NCI-H460 (cell line): ENCODE measurements around the gene RIPOR1. TPM values are rescaled to one million over a fixed set of nuclear protein-coding genes. Genes with fewer than 3 reads are reported as not detected.

Source experiments
- DNase-seq: peaks from one replicate; pipeline ENCODE4 v3.0.0-alpha.2; 2016; ENCODE audit warnings: low read depth; ENCODE audit errors: extremely low read depth
- total RNA-seq: library from RNA; depleted of rRNA; stranded (reverse); fragments of >200 nt; shearing (Covaris generic); gene quantifications from 2 replicates; pipeline ENCODE4 v1.2.3, GENCODE V29; 2014

The RIPOR1 gene
- total RNA-seq, 1 experiment from 2014 or later: 21.9 TPM

DNA sequence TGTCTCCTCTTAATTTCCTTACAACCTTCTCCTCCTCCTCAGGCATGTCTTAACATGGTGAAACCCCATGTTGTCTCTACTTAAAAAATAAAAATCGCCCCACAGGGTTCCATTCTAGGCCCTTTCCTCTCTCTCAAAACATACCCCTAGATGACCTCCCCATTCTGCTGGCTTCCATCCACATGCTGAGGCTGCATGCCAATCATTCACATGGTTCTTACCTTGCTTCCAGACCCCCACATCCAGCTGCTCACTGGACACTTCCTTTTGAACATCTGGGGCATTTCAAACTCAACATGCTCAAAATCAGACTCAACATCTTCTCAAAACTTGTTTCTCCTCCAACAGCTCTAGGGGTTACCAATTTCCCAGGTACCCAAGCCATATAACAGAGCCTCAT, 21.3 kb downstream of the RIPOR1 start:
- no peak for DNase-seq

DNA sequence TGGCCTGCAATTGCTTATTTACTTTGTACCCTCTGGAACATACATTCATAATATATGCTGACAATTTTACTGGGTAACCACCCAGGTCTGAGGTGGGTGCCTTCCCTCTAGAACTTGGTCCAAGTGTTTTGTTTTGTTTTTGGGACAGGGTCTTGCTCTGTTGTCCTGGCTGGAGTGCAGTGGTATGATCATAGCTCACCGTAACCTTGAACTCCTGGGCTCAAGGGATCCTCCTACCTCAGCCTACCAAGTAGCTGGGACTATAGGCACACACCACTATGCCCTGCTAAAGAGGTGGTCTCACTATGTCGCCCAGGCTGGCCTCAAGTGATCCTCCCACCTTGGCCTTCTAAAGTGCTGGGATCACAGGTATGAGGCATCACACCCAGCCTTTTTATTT, 22.5 kb downstream of the RIPOR1 start:
- no peak for DNase-seq

DNA sequence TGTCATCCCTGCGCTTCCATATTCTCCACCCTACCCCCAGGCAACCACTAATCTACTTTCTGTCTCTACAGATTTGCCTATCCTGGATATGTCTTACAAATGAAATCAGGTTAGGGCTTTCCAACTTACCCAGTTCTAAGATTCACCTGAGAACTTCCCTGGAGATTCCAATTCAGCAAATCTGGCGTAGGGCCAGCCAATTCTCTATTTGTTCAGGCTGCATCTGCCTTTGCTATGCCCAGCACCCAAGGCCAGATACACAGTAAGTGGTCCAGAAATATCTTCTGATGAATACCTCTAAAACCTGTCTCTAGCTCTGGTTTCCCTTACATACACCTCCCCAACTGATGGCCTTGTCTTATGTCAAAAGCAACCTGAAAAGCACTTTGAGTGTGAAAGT, 23.3 kb downstream of the RIPOR1 start:
- DNase-seq: no peak

DNA sequence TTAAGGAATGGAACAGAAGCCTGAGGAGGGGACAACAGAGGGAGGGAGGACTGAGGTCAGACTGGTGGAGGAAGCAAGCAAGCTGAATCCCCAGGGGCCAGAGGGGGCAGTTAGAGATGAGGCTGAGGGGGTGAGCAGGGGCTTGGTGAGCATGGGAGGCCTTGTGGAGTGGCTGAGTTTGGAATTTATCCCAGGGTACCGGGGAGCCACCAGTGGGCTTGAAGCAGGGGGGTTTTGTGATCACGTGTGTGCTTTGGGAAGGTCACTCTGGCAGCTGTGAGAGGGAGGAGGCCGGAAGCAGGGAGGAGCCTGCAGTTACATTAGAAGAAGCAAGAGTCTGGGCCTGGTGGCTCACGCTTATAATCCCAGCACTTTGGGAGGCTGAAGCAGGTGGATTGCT, 23.8 kb downstream of the RIPOR1 start:
- no peak for DNase-seq

DNA sequence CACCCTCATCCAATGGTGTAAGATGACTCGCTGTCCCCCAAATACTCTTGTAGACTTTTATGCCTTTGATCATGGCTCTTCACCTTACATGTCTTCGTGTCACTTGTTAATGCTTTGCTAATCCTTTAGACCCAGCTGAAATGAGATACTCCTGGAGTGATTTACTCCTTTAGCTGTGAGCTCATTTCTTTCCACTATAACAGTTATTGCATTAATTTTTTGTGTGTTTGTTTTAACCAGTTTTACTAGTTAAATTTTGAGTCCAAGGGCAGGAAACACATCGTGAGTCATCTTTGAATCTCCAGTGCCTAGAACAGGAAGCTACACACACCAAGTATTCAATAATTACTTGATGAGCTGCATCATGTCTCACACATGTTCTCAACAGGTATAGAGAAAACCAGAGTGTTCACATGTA, 27.2 kb downstream of the RIPOR1 start:
- DNase-seq: no peak

DNA sequence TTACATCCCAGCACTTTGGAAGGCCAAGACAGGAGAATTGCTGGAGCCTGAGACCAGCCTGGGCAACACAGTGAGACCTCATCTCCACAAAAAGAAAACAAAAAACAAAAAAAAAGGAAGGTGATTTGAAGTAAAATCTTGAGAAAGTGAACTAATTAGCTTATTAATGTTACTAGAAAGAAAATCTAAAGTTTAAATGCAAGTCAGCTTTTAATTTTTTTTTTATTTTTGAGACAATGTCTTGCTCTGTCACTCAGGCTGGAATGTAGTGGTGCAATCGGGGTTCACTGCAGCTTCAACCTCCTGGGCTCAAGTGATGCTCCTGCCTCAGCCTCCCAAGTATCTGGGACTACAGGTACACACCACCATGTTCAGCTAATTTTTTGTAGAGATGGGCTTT, 30.2 kb downstream of the RIPOR1 start:
- no peak for DNase-seq

DNA sequence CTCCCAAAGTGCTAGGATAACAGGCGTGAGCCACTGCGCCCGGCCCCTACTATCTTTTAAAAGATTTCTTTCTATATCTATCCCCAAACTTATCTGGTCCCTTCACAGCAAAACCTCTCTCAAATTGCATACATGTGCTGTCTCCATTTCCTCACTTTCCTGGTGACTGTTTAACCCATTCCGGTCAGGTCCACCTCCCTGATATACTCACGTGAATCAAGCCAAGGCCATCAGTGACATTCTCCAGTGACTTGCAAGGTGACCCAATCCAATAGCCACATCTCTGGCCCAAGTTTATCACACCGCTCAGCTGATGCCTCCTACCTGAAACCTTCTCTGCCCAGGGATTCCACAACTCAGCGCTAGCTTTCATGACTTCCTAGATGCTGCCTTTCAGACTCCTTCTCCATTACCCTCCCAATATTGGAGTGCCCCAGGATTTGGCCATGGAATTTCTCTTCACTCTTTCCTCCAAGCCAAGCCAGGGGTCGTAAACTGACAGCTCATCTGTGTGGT, 32.3 kb downstream of the RIPOR1 start:
- no peak for DNase-seq

DNA sequence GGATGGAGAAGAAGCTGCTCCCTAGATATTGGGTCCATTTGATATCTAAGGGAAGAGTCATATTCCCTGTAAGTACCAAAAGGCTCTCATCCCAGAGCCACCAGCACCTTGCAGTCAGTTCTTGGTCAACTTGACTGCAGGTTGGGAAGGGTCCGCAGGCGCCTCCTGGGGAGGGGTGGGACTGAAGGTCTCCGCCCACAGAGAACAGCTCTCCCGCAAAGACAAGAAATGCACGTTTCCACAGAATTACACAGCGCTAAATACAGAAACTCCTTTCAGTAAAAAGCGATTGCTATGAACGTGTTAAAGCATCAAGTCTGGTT, 32.8 kb downstream of the RIPOR1 start:
- DNase-seq: no peak

DNA sequence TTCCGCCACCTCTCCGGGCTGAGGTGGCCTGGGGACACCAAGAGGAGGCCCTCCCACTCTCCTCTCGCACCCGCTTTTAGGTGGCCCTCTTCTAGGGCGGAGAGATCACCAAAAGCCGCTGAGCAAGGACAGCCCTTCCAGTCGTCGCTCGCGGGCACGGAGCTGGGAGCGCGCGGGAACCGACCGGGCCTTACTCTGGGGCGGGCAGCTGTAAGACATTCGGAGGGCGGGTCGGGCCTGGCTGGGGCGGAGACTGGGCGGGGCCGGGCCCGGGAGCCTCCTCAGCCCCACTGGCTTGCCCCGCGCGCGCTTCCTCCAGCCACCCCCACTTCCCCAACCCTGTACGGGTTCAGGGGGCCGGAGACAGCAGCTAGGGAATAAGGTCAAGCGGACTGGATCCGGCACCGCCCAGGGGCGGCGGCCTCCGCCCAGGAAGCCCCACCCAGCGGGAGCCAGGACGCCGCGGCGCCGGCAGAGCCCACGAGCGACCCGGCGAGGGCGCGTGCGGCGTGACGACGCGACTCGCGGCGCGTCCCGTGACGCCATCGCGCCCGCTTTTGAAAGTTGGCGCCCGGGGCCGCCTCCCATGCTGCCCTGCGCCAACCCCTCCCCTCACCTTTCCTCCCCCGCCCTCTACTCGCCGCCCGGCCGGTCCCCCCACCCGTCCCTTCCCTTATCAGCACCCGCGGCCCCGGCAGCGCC, 33.3 kb downstream of the RIPOR1 start:
- DNase-seq: peak; percentile 98

DNA sequence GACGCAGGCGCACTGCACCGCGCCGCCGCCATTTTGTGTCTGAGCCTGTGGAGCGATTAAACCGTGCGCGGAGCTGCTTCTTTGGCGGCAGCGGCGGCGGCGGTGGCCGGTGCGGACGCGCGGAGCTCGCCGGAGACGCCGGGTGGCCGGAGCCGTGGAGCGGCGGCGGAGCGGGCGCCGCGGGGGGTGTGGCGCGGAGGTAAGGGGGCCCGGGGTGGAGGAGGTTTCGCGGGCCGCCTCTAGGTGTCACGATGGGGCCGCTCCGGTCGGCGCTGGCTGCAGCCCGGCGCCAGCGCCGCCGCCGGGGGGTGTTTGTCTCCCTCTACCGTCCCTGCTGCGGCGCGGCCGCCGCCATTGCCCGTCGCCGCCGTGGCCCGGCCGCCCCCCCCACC, 33.9 kb downstream of the RIPOR1 start, which contains the start of gene CTCF:
Gene CTCF, plus strand, starts transcription at position 1 of the 392 bp plus-strand sequence. CDS start 48,307 bp downstream, outside the sequence.
- peak; percentile 85 for DNase-seq

DNA sequence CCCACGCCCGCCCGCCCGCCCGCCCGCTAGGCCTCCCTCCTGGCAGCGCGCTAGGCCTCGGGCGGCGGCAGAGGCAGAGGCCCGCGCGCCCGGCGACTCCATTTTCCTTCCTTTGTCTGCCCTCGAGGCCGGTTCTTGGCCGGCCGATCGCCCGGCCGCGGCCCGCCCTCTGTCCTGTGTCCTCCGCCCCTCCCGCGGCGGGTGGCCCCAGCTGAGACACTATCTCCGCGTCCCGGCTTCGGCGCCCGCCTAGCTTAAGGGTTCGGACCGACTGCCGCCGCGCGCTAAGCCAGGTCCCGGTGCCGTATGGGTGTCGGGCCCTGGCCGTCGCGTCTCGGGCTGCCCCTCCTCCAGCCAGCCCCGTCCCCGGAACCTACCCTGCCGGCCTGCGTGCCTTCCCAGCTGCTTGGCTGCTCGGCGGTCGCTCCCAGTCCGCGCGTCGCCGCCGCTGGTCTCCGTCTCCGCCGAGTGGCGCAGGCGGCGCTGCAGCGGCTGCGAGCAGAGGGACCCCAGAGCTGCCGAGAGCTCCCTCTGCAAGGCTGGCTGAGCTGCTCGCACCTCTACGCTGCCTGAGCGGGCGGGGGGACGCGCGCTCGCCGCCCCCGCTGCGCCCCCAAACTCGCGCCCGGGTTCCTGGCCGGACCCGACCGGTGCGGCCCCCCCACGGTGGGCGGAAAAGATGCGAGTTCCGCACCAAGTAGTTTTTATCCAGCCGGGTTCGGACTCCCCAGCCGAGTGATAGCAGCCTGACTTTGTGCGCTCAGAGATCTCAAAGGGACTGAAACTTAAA, 34.5 kb downstream of the RIPOR1 start:
- peak; percentile 36 for DNase-seq

DNA sequence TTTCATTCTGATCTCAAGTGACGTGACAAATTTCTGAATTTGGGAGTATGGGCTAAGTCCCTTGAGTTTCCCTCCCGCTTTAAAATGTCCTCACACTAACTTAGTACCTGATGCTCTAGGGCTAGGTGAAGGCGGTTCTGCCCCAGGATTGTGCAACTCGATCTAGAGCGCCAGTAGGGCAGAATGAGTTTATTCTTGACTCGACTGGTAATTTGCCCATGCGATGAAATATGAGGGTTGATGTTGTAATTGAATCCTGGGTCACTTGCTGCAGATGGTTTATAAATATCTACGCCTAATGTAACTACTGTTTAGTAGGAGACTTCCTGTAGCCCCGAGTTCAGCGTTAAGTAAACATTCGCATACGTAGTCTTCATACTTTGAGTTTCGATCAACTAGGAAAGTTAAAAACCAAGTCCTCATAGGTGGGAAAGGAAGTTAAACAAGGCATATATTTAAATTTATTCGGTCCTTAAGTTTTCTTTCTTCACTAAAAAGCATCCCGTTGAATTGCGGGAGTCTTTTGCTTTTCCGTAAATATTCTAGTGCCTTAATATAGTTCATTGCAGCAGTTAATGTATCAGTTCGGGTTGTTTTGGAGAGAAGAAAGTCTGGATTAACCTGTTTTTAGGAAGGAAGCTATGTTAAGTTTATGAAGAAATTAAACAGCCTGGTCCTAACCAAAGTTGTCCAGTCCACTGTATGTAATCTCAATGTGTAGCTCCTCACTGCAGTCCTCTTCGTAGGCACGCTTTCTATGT, 35.3 kb downstream of the RIPOR1 start:
- peak; percentile 35 for DNase-seq

DNA sequence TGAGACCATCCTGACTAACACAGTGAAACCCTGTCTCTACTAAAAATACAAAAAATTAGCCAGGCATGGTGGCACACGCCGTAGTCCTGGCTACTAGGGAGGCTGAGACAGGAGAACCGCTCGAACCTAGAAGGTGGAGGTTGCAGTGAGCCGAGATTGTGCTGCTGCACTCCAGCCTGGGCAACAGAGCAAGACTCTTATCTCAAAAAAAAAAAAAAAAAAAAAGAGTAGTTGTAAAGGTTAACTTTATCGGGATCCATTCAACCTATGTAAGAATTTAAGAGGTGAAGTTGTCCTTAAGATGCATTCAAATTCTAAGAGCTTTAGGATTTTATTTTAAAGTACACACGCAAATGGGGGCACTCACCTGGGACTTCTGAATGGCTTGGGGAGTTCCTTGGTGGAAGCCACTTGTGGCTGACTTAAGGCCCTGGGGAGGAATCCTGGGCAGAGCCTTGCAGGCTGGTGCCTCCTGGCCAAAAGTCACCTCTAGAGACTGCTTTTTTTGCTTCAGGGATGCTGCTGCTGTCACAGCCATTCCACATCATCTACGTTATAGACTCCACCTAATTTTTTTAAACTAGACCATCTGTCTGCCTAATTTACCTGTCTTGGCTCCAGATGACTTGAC, 37.0 kb downstream of the RIPOR1 start:
- no peak for DNase-seq

DNA sequence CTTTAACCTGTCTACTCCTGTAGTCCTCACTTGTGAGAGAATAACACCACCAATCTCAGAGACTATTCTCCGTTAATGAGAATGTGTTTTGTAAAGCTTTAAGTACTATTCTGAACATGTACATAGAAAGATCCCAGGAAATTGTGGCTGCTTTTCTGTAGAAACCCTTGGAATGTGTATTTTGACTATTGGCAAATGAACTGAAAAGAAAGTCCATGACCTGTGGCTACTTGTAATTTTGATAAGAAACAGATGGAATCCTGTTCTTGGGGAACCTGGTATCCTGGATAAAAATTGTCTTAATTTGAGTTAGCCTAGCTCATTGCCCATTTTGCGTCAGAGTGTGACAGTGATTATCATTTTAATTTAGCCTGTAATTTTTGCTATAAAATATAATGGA, 42.8 kb downstream of the RIPOR1 start:
- DNase-seq: no peak

DNA sequence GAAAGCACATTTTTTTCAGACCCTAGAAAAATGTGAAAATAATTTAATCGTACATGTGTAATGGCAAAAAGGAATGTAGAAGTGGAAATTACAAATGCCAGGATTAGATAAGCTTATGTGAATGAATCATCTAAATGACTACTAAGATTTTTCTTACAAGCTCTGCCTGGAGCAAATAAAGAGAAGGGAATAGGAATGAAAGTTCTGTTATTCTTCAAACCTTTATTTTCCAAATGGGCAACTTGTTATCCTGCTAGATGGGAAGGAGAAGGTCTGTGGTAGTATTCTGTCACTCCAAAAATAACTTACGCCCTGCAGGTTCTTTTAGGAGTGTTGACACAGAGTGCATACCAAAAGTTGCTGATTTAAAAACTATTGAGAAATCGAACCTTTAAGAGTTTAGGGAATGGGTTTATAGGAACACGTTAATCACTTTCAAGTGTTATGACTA, 43.4 kb downstream of the RIPOR1 start:
- DNase-seq: no peak

DNA sequence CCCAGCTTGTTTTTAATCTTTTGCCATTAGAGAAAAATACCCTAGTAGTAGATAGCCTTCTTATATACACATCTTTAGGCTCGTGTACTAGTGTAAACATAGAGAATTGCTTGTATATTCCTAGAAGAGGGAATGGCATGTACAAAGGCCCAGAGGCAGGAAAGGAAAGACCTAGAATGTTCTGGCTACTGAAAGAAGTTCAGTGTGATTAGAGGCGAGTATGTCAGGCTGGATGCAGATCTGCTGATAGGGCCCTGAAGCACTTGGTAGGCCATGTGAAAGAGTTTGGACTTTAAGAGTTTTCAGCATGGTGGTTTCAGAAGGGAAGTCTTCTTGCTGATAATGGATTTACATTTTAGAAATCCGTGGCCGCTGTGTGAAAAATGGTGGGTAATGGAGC, 51.1 kb downstream of the RIPOR1 start:
- no peak for DNase-seq

DNA sequence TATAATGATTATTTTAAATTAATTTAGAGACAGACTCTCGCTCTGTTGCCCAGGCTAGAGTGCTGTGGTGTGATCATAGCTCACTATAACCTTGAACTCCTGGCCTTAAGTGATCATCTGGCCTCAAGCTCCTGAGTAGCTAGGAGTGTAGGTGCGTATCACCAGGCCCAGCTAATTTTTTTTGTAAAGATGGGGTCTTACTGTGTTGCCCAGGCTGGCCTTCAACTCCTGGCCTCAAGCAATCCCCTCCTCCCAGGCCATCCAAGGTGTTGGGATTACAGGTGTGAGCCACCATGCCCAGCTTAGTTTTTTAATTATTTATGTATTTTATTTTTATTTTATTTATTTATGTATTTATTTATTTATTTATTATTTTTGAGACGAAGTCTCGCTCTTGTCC, 51.6 kb downstream of the RIPOR1 start:
- no peak for DNase-seq

DNA sequence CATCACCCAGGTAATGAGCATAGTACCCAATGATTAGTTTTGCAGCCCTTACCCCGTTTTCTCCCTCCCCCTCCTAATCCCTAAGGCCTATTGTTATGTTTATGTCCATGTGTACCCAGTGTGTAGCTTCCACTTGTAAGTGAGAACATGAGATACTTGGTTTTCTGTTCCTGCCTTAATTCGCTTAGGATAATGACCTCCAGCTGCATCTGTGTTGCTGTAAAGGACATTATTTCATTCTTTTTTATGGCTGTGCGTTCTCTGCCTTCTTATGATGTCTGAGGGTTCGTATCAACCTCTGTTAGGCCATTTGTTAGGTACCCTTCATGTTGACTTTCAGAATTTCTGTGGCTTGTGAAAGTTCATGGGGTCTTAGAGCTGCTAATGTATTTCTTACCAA, 64.7 kb downstream of the RIPOR1 start:
- no peak for DNase-seq

DNA sequence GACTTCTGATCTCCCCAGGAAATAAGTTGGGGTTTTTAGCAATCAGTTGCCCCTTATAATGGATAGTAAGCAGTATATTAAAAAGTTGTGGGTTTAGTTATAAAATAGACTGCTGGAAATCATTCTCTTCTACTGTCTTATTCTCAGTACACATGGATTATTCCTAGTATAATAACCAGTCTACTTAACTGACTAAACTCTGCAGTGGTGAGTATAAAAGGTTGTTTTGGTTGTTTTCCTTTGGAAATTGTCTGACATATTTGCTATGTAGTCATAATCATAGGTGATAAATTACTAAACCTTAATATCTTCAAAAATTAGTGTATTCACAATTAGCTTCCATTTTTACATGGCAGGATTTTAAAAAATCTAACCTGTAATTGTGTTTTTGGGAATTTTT, 65.1 kb downstream of the RIPOR1 start:
- DNase-seq: no peak

DNA sequence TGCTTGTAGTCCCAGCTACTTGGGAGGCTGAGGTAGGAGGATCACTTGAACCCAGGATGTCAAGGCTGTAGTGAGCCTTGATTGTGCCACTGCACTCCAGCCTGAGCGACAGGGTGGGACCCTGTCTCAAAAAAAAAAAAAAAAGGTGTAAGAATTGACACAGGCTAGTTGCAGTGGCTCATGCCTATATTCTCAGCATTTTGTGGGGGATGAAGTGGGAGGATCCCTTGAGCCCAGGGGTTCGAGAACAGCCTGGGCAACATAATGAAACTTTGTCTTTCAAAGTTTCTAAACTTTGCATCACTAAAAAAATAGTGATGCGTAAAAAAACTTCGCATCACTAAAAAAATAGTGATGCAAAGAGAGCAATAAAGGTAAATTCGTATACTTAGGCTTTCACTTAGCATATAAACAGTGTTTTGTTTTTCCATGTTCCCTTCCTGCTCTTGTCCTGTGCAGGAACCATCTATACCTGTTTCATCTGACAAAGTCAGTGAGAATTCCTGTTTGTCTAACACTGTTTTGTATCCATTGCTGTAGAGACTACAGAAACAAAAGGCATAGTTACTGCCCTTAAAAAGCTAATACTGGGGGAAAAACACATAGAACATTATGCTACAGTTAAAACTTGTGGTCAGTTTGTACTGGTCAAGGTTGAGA, 65.8 kb downstream of the RIPOR1 start:
- DNase-seq: no peak
